Cardiac fibroblast (primary cell): ENCODE results near the gene JPH2.
"Not testable (repeated sequence)": the region's sequence is repeated elsewhere in the genome, so short reads cannot be mapped to it uniquely, and the experiment has no call there.

Experiments
- DNase-seq, 2 donors: peaks; one replicate each; pipeline versions ENCODE4 v3.0.0 to v3.0.0-alpha.2; 2010; ENCODE audit warnings: low read depth in 2 of 2
- H3K4me3 ChIP-seq, 2 donors: replicated peaks in 1 of 2; 1 replicate in 1 of 2; 2 replicates in 1 of 2; pipeline ENCODE4 v1.5.1; 2011; ENCODE audit warnings: low read depth in 2 of 2, low read length in 2 of 2, mild to moderate bottlenecking in 2 of 2, moderate library complexity in 1 of 2
- CTCF ChIP-seq: IDR thresholded peaks from one replicate; pipeline ENCODE4 v1.5.1; 2011; ENCODE audit warnings: low read depth, mild to moderate bottlenecking, low read length, inconsistent platforms

JPH2 gene

GRCh38 chr20:44135012-44135412 lies 52.0 kb downstream of the JPH2 start:
- DNase-seq = no peak
- no peak for TF ChIP-seq CTCF
- H3K4me3 ChIP-seq = no peak overlapping the region

- H3K4me3 ChIP-seq = no peak overlapping the region
- DNase-seq = no peak
- no peak for TF ChIP-seq CTCF
Observed at GRCh38 chr20:44133424-44133823, 53.6 kb downstream of the JPH2 start.

- no peak for DNase-seq
- no peak overlapping the region for H3K4me3 ChIP-seq
- TF ChIP-seq CTCF = no peak
Observed at GRCh38 chr20:44131704-44132103, 55.3 kb downstream of the JPH2 start.

GRCh38 chr20:44129911-44130718 lies 56.9 kb downstream of the JPH2 start:
- H3K4me3 ChIP-seq = no peak overlapping the region
- TF ChIP-seq CTCF = no peak
- DNase-seq = peak; percentile 20 to 52

- DNase-seq, H3K4me3 ChIP-seq: not testable (repeated sequence)
Observed at GRCh38 chr20:44129300-44129699, 57.7 kb downstream of the JPH2 start.

GRCh38 chr20:44126445-44126844 lies 60.5 kb downstream of the JPH2 start:
- DNase-seq = no peak
- no peak for TF ChIP-seq CTCF
- H3K4me3 ChIP-seq = no peak overlapping the region

- DNase-seq = no peak
- no peak for TF ChIP-seq CTCF
- no peak overlapping the region for H3K4me3 ChIP-seq
Observed at GRCh38 chr20:44125332-44126127, 61.5 kb downstream of the JPH2 start.
